ENCODE data around the gene THAP4. TPM values are rescaled to one million over a fixed set of nuclear protein-coding genes. Genes with fewer than 3 reads are reported as not detected.

The THAP4 gene
- total RNA-seq, 1 experiment from 2014 or later = 71.2 TPM

DNA sequence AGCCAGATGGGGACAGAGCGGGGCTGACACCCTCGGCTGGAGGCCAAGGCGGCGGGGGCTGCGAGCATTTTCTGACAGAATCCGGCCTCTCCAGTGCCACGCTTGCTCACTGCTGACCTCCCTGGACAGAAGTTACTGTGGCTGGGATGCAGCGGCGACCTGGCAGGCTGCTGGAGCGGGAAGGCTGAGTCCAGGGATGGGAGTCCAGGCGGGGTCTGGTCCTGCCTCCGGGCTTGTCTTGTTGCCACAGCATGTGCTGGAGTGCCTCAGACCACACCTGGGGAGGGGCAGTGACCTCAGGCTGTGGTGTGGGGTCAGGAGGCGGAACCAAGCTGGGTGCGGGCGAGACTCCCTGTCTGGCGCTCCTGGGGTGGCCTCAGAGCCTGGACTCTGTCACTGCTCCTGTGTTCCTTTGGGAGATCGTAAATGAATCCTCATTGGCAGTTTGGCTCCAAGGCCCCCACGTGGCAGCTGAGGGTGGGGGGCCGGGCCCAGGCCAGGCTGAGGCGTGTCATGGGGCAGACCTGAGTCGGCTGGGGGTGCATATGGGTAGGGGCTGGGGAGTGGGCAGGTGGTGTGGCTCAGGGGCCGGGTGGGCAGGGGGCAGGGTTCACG lies 72.9 kb downstream of the THAP4 start:
- intact Hi-C loops (cut with micrococcal nuclease) = no loop called here
- Histone ChIP-seq H2AFZ (ENCODE audit: low read depth, low read length, poor library complexity, severe bottlenecking) (no peak overlapping the region), H3K9me2 (ENCODE audit: insufficient read depth) (no peaks in the 10 kb centered on the region), H3K27me3 (ENCODE audit: insufficient read depth, low read length) (no peaks in the 10 kb centered on the region), H3K9ac (ENCODE audit: low read length) (no peak overlapping the region), H3K9me3 (ENCODE audit: control insufficient read depth in 1 of 2, insufficient read depth in 1 of 2, low read depth in 1 of 2, low read length in 2 of 2) (no peaks in the 10 kb centered on the region), H3K36me3 (ENCODE audit: control insufficient read depth in 1 of 2, insufficient read depth in 2 of 2, low read length in 2 of 2) (peaks cover 4 to 13% of the 10 kb centered on the region in 2 experiments; a peak in 3 of 4 replicates), H3K4me1 (ENCODE audit: control insufficient read depth in 1 of 2, insufficient read depth in 2 of 2, low read length in 2 of 2) (peaks cover 21 to 37% of the 10 kb centered on the region in 2 experiments; a peak in 3 of 4 replicates), H3K4me3 (replicated peaks in 1 of 2; ENCODE audit: low read depth in 1 of 2, low read length in 2 of 2) (no peak overlapping the region), H3K79me2 (ENCODE audit: insufficient read depth, low read length) (peaks cover 45% of the 10 kb centered on the region), H3K27ac (ENCODE audit: low read depth, low read length) (no peak overlapping the region; the same call in 1 of the 2 replicates), H4K20me1 (ENCODE audit: insufficient read depth) (no peaks in the 10 kb centered on the region), H3K4me2 (ENCODE audit: low read length) (no peak overlapping the region)
- ChIA-PET RAD21 (ENCODE audit: low non-redundant PET in 1 of 2, low total read pairs in 2 of 2, uncharacterized antibody in 2 of 2, unreplicated experiment in 2 of 2) (no interaction called here), POLR2A (no interaction called here), CTCF (no interaction called here)
- ATAC-seq (no peak), DNase-seq (ENCODE audit: low read depth, low spot score) (no peak)
- BruUV-seq (replicated peaks) = no TSS peak
- TF ChIP-seq ELF1 (IDR thresholded peaks at IDR 0.05; ENCODE audit: borderline replicate concordance, low read depth) = no peak
- no peak for TF ChIP-seq JUND (IDR thresholded peaks at IDR 0.05)
- no peak for TF ChIP-seq EGR1 (IDR thresholded peaks at IDR 0.05; ENCODE audit: low read depth)
- TF ChIP-seq ZNF274 (IDR thresholded peaks at IDR 0.05; ENCODE audit: low read depth, low read length) = no peak
- no peak for TF ChIP-seq TCF7L2 (IDR thresholded peaks at IDR 0.05; ENCODE audit: borderline replicate concordance, extremely low read depth, insufficient read depth, insufficient read length)
- TF ChIP-seq POLR2AphosphoS5 (IDR thresholded peaks at IDR 0.05; ENCODE audit: low read depth, low read length) = no peak
- TF ChIP-seq, protein P1, sequence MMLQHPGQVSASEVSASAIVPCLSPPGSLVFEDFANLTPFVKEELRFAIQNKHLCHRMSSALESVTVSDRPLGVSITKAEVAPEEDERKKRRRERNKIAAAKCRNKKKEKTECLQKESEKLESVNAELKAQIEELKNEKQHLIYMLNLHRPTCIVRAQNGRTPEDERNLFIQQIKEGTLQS (IDR thresholded peaks at IDR 0.05) = no peak

DNA sequence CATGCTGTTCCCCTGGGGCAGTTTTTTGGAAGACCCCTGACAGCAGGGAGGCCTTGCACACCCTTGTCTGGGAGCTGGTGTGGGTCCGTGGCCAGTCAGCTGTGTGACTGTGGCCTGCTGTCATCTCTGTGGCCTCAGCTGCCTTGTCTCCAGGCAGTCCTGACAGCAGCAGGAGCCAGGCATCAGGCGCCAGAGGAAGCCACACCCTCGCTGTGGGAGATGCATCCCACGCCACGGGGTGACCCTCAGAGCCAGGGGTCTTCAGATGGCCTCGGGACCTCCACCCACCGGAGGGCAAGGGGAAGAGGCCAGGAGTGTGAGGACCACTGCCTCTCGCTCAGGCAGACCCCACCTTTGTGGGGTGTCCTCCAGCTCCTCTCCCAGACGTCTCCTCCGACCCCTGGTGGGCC lies 73.4 kb downstream of the THAP4 start:
- no peaks in the 10 kb centered on the region for H4K20me1 ChIP-seq (ENCODE audit: insufficient read depth)
- peaks cover 4 to 13% of the 10 kb centered on the region in 2 experiments; a peak in 3 of 4 replicates for H3K36me3 ChIP-seq (ENCODE audit: control insufficient read depth in 1 of 2, insufficient read depth in 2 of 2, low read length in 2 of 2)
- ChIA-PET POLR2A (no interaction called here), CTCF (no interaction called here), RAD21 (ENCODE audit: low non-redundant PET in 1 of 2, low total read pairs in 2 of 2, uncharacterized antibody in 2 of 2, unreplicated experiment in 2 of 2) (no interaction called here)
- no peak overlapping the region; the same call in 1 of the 2 replicates for H3K27ac ChIP-seq (ENCODE audit: low read depth, low read length)
- no peak overlapping the region for H2AFZ ChIP-seq (ENCODE audit: low read depth, low read length, poor library complexity, severe bottlenecking)
- H3K27me3 ChIP-seq (ENCODE audit: insufficient read depth, low read length) = no peaks in the 10 kb centered on the region
- no peak overlapping the region for H3K4me3 ChIP-seq (replicated peaks in 1 of 2; ENCODE audit: low read depth in 1 of 2, low read length in 2 of 2)
- intact Hi-C loops (cut with micrococcal nuclease) = no loop called here
- no peaks in the 10 kb centered on the region for H3K9me2 ChIP-seq (ENCODE audit: insufficient read depth)
- DNase-seq (ENCODE audit: low read depth, low spot score) (no peak), ATAC-seq (no peak)
- no peaks in the 10 kb centered on the region for H3K9me3 ChIP-seq (ENCODE audit: control insufficient read depth in 1 of 2, insufficient read depth in 1 of 2, low read depth in 1 of 2, low read length in 2 of 2)
- TF ChIP-seq POLR2AphosphoS5 (IDR thresholded peaks at IDR 0.05; ENCODE audit: low read depth, low read length) = no peak
- no peak for TF ChIP-seq SP1 (IDR thresholded peaks at IDR 0.05; ENCODE audit: low read depth)
- no peak for TF ChIP-seq SIN3A (IDR thresholded peaks at IDR 0.05; ENCODE audit: low read depth)
- no peak for TF ChIP-seq JUND (IDR thresholded peaks at IDR 0.05)
- TF ChIP-seq YY1 (IDR thresholded peaks at IDR 0.05; ENCODE audit: extremely low read depth, insufficient replicate concordance, low read depth, low read length) = no peak
- TF ChIP-seq EGR1 (IDR thresholded peaks at IDR 0.05; ENCODE audit: low read depth) = no peak
- no peak for TF ChIP-seq ZBTB33 (IDR thresholded peaks at IDR 0.05; ENCODE audit: extremely low read depth, insufficient replicate concordance, low read length)
- TF ChIP-seq ZFX (IDR thresholded peaks at IDR 0.05) = no peak
- no peak for TF ChIP-seq ELF1 (IDR thresholded peaks at IDR 0.05; ENCODE audit: borderline replicate concordance, low read depth)
- no peak for TF ChIP-seq CEBPB (IDR thresholded peaks at IDR 0.05; ENCODE audit: low read depth)
- TF ChIP-seq POLR2A (IDR thresholded peaks at IDR 0.05; ENCODE audit: borderline replicate concordance, extremely low read depth, insufficient read depth, insufficient read length) = no peak
- TF ChIP-seq, protein P2, sequence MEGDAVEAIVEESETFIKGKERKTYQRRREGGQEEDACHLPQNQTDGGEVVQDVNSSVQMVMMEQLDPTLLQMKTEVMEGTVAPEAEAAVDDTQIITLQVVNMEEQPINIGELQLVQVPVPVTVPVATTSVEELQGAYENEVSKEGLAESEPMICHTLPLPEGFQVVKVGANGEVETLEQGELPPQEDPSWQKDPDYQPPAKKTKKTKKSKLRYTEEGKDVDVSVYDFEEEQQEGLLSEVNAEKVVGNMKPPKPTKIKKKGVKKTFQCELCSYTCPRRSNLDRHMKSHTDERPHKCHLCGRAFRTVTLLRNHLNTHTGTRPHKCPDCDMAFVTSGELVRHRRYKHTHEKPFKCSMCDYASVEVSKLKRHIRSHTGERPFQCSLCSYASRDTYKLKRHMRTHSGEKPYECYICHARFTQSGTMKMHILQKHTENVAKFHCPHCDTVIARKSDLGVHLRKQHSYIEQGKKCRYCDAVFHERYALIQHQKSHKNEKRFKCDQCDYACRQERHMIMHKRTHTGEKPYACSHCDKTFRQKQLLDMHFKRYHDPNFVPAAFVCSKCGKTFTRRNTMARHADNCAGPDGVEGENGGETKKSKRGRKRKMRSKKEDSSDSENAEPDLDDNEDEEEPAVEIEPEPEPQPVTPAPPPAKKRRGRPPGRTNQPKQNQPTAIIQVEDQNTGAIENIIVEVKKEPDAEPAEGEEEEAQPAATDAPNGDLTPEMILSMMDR (IDR thresholded peaks at IDR 0.05 in 2 of 3, conservative IDR thresholded peaks at IDR 0.05 in 1 of 3; ENCODE audit: borderline replicate concordance in 1 of 3, insufficient read depth in 1 of 3, low read depth in 2 of 3, low read length in 2 of 3) = no peak
- no peak for TF ChIP-seq RAD21 (IDR thresholded peaks at IDR 0.05; ENCODE audit: low read depth)
- no peak overlapping the region for H3K4me2 ChIP-seq (ENCODE audit: low read length)
- peaks cover 42% of the 10 kb centered on the region for H3K79me2 ChIP-seq (ENCODE audit: insufficient read depth, low read length)
- H3K4me1 ChIP-seq (ENCODE audit: control insufficient read depth in 1 of 2, insufficient read depth in 2 of 2, low read length in 2 of 2) = peaks cover 21 to 37% of the 10 kb centered on the region in 2 experiments; a peak in 3 of 4 replicates
- BruUV-seq (replicated peaks) = no TSS peak
- H3K9ac ChIP-seq (ENCODE audit: low read length) = no peak overlapping the region

All from HCT116 (cell line).